KMS-11 (cell line): Measurements from ENCODE around the gene FER.

Experiments
- H2AFZ ChIP-seq: fragments of 200-600 bp; sonication (generic); 2 replicates; pipeline ENCODE4 v1.6.1; 2016; ENCODE audit warnings: antibody characterized with exemption, mixed run types, low read depth
- H3K27ac ChIP-seq: fragments of 200-600 bp; sonication (generic); 2 replicates; pipeline ENCODE4 v1.6.1; 2016; ENCODE audit warnings: mild to moderate bottlenecking, mixed run types
- H3K27me3 ChIP-seq: fragments of 200-600 bp; sonication (generic); 2 replicates; pipeline ENCODE4 v1.6.1; 2017; ENCODE audit warnings: mild to moderate bottlenecking, low read depth, mixed run types, moderate library complexity; ENCODE audit not compliant: insufficient read depth
- H3K36me3 ChIP-seq: fragments of 200-600 bp; sonication (generic); 2 replicates; pipeline ENCODE4 v1.6.1; 2017; ENCODE audit warnings: mild to moderate bottlenecking, mixed run types; ENCODE audit not compliant: insufficient read depth
- H3K4me1 ChIP-seq: fragments of 200-600 bp; sonication (generic); 2 replicates; pipeline ENCODE4 v1.6.1; 2016; ENCODE audit warnings: mild to moderate bottlenecking, low read depth, mixed run types; ENCODE audit not compliant: poor library complexity, severe bottlenecking
- H3K4me2 ChIP-seq: fragments of 200-600 bp; sonication (generic); 2 replicates; pipeline ENCODE4 v1.7.0; 2016; ENCODE audit warnings: mild to moderate bottlenecking, mixed run types
- H3K4me3 ChIP-seq: fragments of 200-600 bp; sonication (generic); IDR thresholded peaks from 2 replicates; pipeline ENCODE4 v1.6.1; 2017; ENCODE audit warnings: low read depth, low read length, mixed read lengths; ENCODE audit not compliant: insufficient read depth
- H3K79me2 ChIP-seq: fragments of 200-600 bp; sonication (generic); 2 replicates; pipeline ENCODE4 v1.6.1; 2016; ENCODE audit warnings: low read depth, mixed run types; ENCODE audit not compliant: insufficient read depth
- H3K9ac ChIP-seq: fragments of 200-600 bp; sonication (generic); 2 replicates; pipeline ENCODE4 v1.6.1; 2016; ENCODE audit warnings: mild to moderate bottlenecking, mixed run types
- H4K20me1 ChIP-seq: fragments of 200-600 bp; sonication (generic); 2 replicates; pipeline ENCODE4 v1.6.1; 2016; ENCODE audit warnings: mild to moderate bottlenecking, mixed run types; ENCODE audit not compliant: insufficient read depth
- CTCF ChIP-seq: fragments of 200-600 bp; sonication (generic); conservative IDR thresholded peaks from 2 replicates; pipeline ENCODE4 v1.6.1; 2017; ENCODE audit warnings: low read depth, mild to moderate bottlenecking, antibody characterized with exemption, low read length, moderate library complexity, mixed read lengths

The FER gene

GRCh38 chr5:108810717-108811116 lies 63.0 kb downstream of the FER start:
- Histone ChIP-seq H3K79me2 (no peaks in the 10 kb centered on the region), H4K20me1 (no peaks in the 10 kb centered on the region), H3K27ac (no peak overlapping the region), H2AFZ (no peak overlapping the region), H3K9ac (no peak overlapping the region), H3K27me3 (no peaks in the 10 kb centered on the region), H3K36me3 (no peaks in the 10 kb centered on the region), H3K4me2 (no peak overlapping the region), H3K4me3 (no peak overlapping the region), H3K4me1 (no peaks in the 10 kb centered on the region)
- TF ChIP-seq CTCF, result no peak

- no peaks in the 10 kb centered on the region for H3K27me3 ChIP-seq
- no peak overlapping the region for H3K27ac ChIP-seq
- peaks cover 4% of the 10 kb centered on the region for H3K4me1 ChIP-seq
- H3K4me3 ChIP-seq, result no peak overlapping the region
- no peak overlapping the region for H3K9ac ChIP-seq
- H3K79me2 ChIP-seq, result no peaks in the 10 kb centered on the region
- no peaks in the 10 kb centered on the region for H3K36me3 ChIP-seq
- H4K20me1 ChIP-seq, result no peaks in the 10 kb centered on the region
- H2AFZ ChIP-seq, result no peak overlapping the region
- no peak for TF ChIP-seq CTCF
- no peak overlapping the region for H3K4me2 ChIP-seq
Measured at GRCh38 chr5:108813673-108814072, 66.0 kb downstream of the FER start.

GRCh38 chr5:108814551-108814950 lies 66.9 kb downstream of the FER start:
- Histone ChIP-seq H4K20me1 (no peaks in the 10 kb centered on the region), H3K9ac (no peak overlapping the region), H3K79me2 (no peaks in the 10 kb centered on the region), H3K4me3 (no peak overlapping the region), H3K36me3 (no peaks in the 10 kb centered on the region), H3K27me3 (no peaks in the 10 kb centered on the region), H3K27ac (no peak overlapping the region), H3K4me2 (no peak overlapping the region), H2AFZ (no peak overlapping the region), H3K4me1 (peaks cover 6% of the 10 kb centered on the region)
- no peak for TF ChIP-seq CTCF

GRCh38 chr5:108818613-108819272 lies 71.0 kb downstream of the FER start:
- Histone ChIP-seq H3K36me3 (no peaks in the 10 kb centered on the region), H3K79me2 (no peaks in the 10 kb centered on the region), H3K4me3 (no peak overlapping the region), H3K4me2 (no peak overlapping the region; the same call in 1 of the 2 replicates), H3K4me1 (peaks cover 12% of the 10 kb centered on the region), H3K27me3 (no peaks in the 10 kb centered on the region), H3K27ac (no peak overlapping the region), H3K9ac (no peak overlapping the region), H2AFZ (no peak overlapping the region), H4K20me1 (no peaks in the 10 kb centered on the region)
- TF ChIP-seq CTCF, result no peak
